Peyer's patch (tissue), 4 donors: ENCODE measurements around the gene FRMD4A. TPM values are rescaled to one million over a fixed set of nuclear protein-coding genes. Genes with fewer than 3 reads are reported as not detected.

ENCODE experiments used
- DNase-seq, 3 donors: peaks; one replicate each; pipeline ENCODE4 v3.0.0-alpha.2; 2017 to 2019
- H3K27ac ChIP-seq, 4 donors: fragments of 200-600 bp; sonication (generic); one replicate each; pipeline ENCODE4 v1.5.1; 2016 to 2019
- H3K27me3 ChIP-seq, 2 donors: fragments of 200-600 bp; sonication (generic); one replicate each; pipeline ENCODE4 v1.5.1; 2019
- H3K36me3 ChIP-seq, 3 donors: fragments of 200-600 bp; sonication (generic); one replicate each; pipeline ENCODE4 v1.5.1; 2016 to 2019
- H3K4me1 ChIP-seq, 4 donors: fragments of 200-600 bp; sonication (generic); one replicate each; pipeline ENCODE4 v1.5.1; 2016 to 2019
- H3K4me3 ChIP-seq, 4 donors: fragments of 200-600 bp; sonication (generic); 1 replicate in 3 of 4; 2 replicates in 1 of 4; pipeline ENCODE4 v1.5.1; 2016 to 2019; ENCODE audit warnings: mild to moderate bottlenecking in 1 of 4
- H3K9me3 ChIP-seq, 4 donors: fragments of 200-600 bp; sonication (generic); one replicate each; pipeline ENCODE4 v1.5.1; 2016 to 2019; ENCODE audit warnings: mild to moderate bottlenecking in 1 of 4
- POLR2A ChIP-seq, 2 donors: fragments of 450-650 bp; IDR thresholded peaks; one replicate each; pipeline ENCODE4 v1.5.1; 2017; ENCODE audit warnings: antibody characterized with exemption in 2 of 2, mild to moderate bottlenecking in 2 of 2, moderate library complexity in 2 of 2
- total RNA-seq, 4 donors: library from RNA; depleted of rRNA; stranded (reverse); fragments of >200 nt; gene quantifications; one replicate each; pipeline ENCODE4 v1.1.0, GENCODE V29; 2016
- TF ChIP-seq, protein P1 (sequence below), 6 experiments: fragments of 450-650 bp in 4 of 6; fragments of 200-600 bp in 2 of 6; sonication (generic) in 1 of 6; IDR thresholded peaks; one replicate each; pipeline ENCODE4 v1.5.1; 2017 to 2019; ENCODE audit warnings: antibody characterized with exemption in 6 of 6, mild to moderate bottlenecking in 3 of 6, moderate library complexity in 1 of 6

FRMD4A gene
- total RNA-seq, 4 donors from 2014 or later: 3.0 to 47.9 (median 5.9) TPM

GRCh38 chr10:13632884-13633440 is 697.8 kb downstream of the FRMD4A start:
- DNase-seq: no peak
- no peaks in the 10 kb centered on the region for H3K27me3 ChIP-seq
- TF ChIP-seq, protein P1, sequence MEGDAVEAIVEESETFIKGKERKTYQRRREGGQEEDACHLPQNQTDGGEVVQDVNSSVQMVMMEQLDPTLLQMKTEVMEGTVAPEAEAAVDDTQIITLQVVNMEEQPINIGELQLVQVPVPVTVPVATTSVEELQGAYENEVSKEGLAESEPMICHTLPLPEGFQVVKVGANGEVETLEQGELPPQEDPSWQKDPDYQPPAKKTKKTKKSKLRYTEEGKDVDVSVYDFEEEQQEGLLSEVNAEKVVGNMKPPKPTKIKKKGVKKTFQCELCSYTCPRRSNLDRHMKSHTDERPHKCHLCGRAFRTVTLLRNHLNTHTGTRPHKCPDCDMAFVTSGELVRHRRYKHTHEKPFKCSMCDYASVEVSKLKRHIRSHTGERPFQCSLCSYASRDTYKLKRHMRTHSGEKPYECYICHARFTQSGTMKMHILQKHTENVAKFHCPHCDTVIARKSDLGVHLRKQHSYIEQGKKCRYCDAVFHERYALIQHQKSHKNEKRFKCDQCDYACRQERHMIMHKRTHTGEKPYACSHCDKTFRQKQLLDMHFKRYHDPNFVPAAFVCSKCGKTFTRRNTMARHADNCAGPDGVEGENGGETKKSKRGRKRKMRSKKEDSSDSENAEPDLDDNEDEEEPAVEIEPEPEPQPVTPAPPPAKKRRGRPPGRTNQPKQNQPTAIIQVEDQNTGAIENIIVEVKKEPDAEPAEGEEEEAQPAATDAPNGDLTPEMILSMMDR (IDR thresholded peaks at IDR 0.05): no peak
- no peak for TF ChIP-seq POLR2A (IDR thresholded peaks at IDR 0.05)

GRCh38 chr10:13632440-13632839 is 698.3 kb downstream of the FRMD4A start:
- Histone ChIP-seq H3K9me3 (no peaks in the 10 kb centered on the region), H3K4me3 (no peak overlapping the region), H3K4me1 (peaks cover 0 to 10% (median 0%) of the 10 kb centered on the region in 4 donors), H3K27me3 (no peaks in the 10 kb centered on the region), H3K36me3 (peaks cover 0 to 18% (median 0%) of the 10 kb centered on the region in 3 donors), H3K27ac (peak overlapping the region in 3 of 4 donors; percentile 8 to 83 (median 40))
- DNase-seq: no peak
- TF ChIP-seq, protein P1 (IDR thresholded peaks at IDR 0.05): no peak
- no peak for TF ChIP-seq POLR2A (IDR thresholded peaks at IDR 0.05)

More at GRCh38 chr10:13632884-13633440, 697.8 kb downstream of the FRMD4A start:
- Histone ChIP-seq H3K27ac (peak overlapping the region; percentile 28 to 83 (median 53)), H3K4me1 (peaks cover 0 to 10% (median 0%) of the 10 kb centered on the region in 4 donors), H3K9me3 (no peaks in the 10 kb centered on the region), H3K36me3 (peaks cover 0 to 18% (median 0%) of the 10 kb centered on the region in 3 donors), H3K4me3 (no peak overlapping the region)

DNA sequence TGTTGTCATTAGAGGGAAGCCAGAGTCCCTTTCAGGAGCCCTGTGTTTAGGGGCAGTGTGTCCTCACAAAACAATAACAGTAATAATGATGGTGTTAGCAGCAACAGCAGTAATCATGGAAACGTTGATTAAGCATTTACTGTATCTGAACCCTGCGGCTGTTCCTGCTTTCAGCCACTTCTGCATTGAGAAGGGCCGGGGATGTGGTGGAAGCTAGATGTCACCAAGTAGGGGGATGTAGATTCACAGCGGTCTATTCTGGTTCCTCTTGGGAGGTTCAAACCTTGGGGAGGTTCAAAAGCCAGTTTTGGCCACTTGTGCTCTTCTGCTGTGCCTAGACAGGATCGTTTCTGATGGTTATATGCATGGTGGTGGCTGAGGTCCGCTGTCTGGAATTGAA is 699.1 kb downstream of the FRMD4A start:
- Histone ChIP-seq H3K4me3 (no peak overlapping the region), H3K27ac (peak overlapping the region in 1 of 4 donors; percentile 8), H3K36me3 (peaks cover 0 to 18% (median 0%) of the 10 kb centered on the region in 3 donors), H3K4me1 (peaks cover 0 to 10% (median 0%) of the 10 kb centered on the region in 4 donors), H3K9me3 (no peaks in the 10 kb centered on the region), H3K27me3 (no peaks in the 10 kb centered on the region)
- TF ChIP-seq, protein P1 (IDR thresholded peaks at IDR 0.05): no peak
- TF ChIP-seq POLR2A (IDR thresholded peaks at IDR 0.05): no peak
- no peak for DNase-seq

- Histone ChIP-seq H3K4me3 (no peak overlapping the region), H3K27ac (no peak overlapping the region), H3K36me3 (peaks cover 0 to 18% (median 0%) of the 10 kb centered on the region in 3 donors), H3K4me1 (peaks cover 0 to 10% (median 0%) of the 10 kb centered on the region in 4 donors), H3K9me3 (no peaks in the 10 kb centered on the region), H3K27me3 (no peaks in the 10 kb centered on the region)
- TF ChIP-seq, protein P1 (IDR thresholded peaks at IDR 0.05): no peak
- TF ChIP-seq POLR2A (IDR thresholded peaks at IDR 0.05): no peak
- no peak for DNase-seq
Measured at GRCh38 chr10:13630231-13630630, 700.5 kb downstream of the FRMD4A start.

DNA sequence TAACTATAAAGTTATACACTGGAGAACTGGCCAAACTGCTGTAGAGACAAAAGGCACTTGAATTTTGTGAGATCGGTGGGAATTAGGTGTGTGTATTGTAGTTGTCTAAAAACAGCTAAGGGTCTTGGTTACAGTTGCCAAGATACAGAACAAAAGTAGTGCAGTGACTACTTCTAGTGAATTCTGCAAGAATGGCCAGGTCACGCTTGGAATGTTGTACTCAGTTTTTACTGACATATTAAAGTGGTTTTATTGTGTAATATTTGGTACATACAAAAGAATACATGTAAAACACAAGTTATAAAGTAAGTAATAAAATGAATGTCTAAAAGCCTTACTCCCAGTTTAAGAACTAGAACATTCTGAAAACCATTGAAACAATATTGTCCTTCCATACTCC is 701.6 kb downstream of the FRMD4A start:
- no peak overlapping the region for H3K4me3 ChIP-seq
- no peak for TF ChIP-seq POLR2A (IDR thresholded peaks at IDR 0.05)
- TF ChIP-seq, protein P1 (IDR thresholded peaks at IDR 0.05): no peak
- H3K4me1 ChIP-seq: peaks cover 0 to 10% (median 0%) of the 10 kb centered on the region in 4 donors
- DNase-seq: no peak
- no peaks in the 10 kb centered on the region for H3K27me3 ChIP-seq
- H3K27ac ChIP-seq: no peak overlapping the region
- H3K9me3 ChIP-seq: no peaks in the 10 kb centered on the region
- H3K36me3 ChIP-seq: peaks cover 0 to 18% (median 0%) of the 10 kb centered on the region in 3 donors
